GM19395 (cell line): Measurements from ENCODE around the gene TMC8.
A peak's percentile ranks its signal among the peaks of the same experiment; 100 is the strongest.
"Not testable (repeated sequence)": the region's sequence is repeated elsewhere in the genome, so short reads cannot be mapped to it uniquely, and the experiment has no call there.

Experiments used
- ATAC-seq: cut with Tn5 transposase; IDR thresholded peaks from one replicate; pipeline ENCODE4 v1.9.1; 2021; ENCODE audit warnings: mild to moderate bottlenecking, moderate library complexity; ENCODE audit not compliant: unreplicated experiment

The TMC8 gene

DNA sequence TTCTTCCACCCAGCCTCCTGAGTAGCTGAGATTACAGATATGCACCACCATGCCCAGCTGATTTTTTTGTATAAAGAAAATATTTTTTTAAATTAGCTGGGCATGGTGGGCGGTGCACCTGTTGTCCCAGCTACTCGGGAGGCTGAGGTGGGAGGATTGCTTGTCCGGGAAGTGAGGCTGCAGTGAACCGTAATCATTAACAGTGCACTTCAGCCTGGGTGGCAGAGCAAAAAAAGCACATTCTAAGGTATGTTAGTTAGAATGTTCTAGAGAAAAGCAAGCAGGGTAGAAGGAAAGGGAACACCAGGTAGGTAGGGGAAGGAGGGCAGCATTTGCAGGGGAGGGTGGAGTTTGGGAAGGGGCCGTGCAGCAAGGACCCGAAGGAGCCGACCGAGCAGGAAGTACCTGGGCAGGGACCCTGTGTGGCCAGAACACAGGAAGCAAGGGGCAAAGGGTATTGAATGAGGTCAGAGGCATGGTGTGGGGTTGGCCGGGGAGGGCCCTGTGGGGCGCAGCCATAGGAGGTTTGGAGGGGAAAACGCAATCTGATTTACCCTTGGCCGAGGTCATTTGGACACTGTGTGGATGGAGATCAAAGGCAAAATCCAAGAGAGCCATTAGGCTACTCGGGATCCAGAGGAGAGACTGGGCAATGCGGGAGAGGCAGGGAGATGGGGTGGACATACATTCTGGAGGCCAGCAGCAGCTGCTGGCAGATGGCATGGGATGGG is 17.9 kb downstream of the TMC8 start:
- no peak for ATAC-seq

DNA sequence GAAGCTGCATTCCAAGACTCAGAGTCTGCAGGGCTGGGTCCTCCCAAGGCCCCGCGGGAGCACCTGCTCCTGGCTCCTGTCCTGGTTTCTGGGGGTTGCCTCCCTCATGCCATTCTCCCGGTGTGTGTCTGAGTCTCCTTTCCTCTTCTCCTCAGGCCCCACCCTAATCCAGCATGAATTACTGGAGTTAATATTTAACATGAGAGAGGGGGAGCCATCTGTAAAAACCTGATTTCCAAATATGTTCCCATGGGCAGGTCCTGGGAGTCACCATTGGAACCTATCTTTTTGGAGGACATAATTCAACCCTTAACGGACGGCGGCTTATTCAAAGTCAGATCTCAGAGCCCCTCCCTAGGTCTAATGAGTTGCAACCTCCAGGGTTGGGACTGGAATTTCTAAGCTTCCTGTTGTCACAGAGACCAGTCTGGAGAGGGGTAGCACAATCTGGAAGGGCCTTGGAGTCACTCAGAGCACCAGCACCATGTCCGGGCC is 21.0 kb downstream of the TMC8 start:
- no peak for ATAC-seq

DNA sequence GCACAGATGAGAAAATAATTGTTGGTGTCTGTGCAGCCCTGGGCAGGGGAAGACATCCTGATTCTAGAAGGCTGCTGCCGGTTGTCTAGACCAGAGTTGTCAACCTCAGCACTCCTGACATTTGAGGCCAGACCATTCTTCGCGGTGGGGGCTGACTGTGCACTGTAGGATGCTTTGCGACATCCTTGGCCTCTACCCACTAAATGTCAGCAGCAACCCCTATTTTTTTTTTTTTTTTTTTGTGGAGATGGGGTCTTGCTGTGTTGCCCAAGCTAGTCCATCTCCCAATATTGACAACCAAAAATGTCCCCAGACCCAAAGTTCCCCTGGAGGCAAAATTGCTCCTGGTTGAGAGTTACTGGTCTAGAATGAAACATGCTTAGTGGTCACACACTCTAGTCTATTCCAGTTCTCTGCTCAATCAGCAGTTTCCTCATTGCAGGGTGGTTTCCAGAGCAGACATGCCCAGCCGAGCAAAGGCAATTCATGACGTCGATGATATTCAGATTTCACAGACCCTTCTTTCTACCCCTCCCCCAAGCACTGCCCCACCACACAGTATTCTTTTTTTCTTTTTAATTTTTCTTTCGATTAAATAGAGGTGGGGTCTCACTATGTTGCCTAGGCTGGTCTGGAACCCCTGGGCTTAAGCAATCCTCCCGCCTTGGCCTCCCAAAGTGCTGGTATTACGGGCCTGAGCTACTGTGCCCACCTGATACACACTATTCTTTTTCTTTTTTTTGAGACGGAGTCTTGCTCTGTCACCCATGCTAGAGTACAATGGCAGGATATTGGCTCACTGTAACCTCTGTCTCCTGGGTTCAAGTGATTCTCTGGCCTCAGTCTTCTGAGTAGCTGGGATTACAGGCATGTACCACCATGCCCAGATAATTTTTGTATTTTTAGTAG is 24.6 kb downstream of the TMC8 start:
- peak; percentile 41 for ATAC-seq

DNA sequence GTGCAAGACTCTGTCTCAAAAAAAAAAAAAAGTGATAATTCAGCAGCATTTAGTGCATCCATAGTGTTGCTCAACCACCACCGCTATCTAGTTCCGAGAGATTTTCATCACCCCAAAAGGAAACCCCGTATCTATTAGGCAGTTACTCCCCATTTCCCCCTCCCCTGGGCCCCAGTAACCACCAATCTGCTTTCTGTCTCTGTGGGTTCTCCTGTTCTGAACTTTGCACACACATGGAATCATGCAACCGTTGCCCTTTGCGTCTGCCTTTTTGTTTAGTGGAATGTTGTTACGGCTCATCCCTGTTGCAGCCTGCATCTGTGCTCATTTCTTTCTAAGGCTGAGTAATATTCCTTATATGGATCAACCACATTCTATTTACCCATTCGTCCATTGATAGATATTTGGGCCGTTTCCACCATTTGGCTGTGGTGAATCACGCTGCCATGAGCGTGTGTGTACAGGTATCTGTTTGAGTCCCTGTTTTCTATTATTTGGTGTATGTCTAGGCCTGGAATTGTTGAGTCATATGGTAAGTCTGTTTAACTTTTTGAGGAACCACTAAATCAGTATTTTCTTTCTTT is 29.1 kb downstream of the TMC8 start:
- ATAC-seq: no peak

- ATAC-seq: no peak
These were observed 33.5 kb downstream of the TMC8 start for GRCh38 chr17:78163881-78164747.

DNA sequence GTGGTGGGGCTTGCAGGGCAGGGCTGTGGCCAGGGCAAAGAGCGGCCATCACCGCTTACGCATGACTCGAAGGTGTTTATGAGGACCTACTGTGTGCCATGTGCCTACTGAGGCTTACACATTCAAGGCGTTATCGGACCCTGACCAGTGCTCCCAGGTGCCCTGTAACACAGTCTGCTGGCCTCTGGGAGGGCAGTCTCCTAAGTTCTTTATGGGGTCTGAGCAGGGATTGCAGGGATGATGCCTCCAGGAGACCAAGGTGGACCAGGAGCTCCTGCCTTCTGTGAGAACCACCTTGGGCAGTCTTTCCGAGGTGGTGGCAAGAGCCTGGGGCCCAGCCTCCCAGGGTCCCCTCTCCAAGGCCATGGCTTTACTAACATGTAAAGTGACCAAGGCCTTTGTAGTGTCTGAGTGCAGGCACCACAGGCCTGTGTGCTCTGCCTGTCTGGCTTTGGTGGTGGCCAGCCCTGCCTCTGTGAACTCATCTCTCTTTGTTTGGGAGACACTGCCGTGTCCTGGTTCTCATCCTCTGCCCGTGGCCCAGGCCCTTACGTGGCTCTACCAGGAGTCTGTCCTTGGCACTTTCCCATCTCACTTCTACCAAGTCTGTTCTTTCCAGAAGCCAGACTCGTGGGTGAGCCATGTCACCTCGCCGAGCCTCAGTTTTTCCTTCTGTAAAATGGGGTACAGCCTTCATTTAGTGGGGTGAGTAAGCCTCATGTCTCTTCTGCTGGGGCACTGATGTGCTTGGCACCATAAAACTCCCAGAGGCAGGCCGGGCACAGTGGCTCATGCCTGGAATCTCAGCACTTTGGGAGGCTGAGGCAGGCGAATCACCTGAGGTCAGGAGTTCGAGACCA is 34.4 kb downstream of the TMC8 start:
- no peak for ATAC-seq

DNA sequence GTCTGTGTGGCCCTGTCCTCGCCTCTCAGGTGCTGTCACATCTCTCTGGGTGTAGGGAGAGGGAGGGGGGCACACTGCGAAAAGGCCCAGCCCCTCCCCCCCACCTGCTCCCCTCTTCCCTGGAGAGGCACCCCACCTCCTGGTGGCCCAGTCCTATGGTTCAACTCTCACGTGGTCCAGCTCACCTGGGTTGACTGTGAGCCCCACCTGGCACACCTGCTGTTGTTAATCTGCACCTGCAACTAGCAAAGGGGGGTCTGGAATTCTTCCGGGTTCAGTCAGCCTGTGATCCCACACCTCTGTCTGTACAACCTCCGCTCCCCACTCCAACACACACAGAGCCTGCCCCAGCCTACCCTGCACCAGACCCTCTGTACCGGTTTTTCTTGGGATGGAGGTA is 35.8 kb downstream of the TMC8 start:
- ATAC-seq: no peak

GRCh38 chr17:78168242-78168902 is 37.8 kb downstream of the TMC8 start, which contains the start of gene SYNGR2:
SYNGR2 (plus strand) TSS chr17:78168581; CDS start chr17:78168617, 36 bp downstream.
- ATAC-seq: no peak

- ATAC-seq: no peak
These were observed 38.6 kb downstream of the TMC8 start for GRCh38 chr17:78168903-78169793.

GRCh38 chr17:78170692-78171590 is 40.4 kb downstream of the TMC8 start:
- ATAC-seq: no peak

DNA sequence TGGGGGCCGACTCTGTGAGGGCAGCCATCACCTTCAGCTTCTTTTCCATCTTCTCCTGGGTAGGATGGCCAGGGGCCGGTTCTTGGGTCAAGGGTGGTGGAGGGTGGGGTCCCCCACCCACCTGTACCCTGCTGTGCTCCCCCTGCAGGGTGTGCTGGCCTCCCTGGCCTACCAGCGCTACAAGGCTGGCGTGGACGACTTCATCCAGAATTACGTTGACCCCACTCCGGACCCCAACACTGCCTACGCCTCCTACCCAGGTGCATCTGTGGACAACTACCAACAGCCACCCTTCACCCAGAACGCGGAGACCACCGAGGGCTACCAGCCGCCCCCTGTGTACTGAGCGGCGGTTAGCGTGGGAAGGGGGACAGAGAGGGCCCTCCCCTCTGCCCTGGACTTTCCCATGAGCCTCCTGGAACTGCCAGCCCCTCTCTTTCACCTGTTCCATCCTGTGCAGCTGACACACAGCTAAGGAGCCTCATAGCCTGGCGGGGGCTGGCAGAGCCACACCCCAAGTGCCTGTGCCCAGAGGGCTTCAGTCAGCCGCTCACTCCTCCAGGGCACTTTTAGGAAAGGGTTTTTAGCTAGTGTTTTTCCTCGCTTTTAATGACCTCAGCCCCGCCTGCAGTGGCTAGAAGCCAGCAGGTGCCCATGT is 41.1 kb downstream of the TMC8 start:
- ATAC-seq: not testable (repeated sequence)

DNA sequence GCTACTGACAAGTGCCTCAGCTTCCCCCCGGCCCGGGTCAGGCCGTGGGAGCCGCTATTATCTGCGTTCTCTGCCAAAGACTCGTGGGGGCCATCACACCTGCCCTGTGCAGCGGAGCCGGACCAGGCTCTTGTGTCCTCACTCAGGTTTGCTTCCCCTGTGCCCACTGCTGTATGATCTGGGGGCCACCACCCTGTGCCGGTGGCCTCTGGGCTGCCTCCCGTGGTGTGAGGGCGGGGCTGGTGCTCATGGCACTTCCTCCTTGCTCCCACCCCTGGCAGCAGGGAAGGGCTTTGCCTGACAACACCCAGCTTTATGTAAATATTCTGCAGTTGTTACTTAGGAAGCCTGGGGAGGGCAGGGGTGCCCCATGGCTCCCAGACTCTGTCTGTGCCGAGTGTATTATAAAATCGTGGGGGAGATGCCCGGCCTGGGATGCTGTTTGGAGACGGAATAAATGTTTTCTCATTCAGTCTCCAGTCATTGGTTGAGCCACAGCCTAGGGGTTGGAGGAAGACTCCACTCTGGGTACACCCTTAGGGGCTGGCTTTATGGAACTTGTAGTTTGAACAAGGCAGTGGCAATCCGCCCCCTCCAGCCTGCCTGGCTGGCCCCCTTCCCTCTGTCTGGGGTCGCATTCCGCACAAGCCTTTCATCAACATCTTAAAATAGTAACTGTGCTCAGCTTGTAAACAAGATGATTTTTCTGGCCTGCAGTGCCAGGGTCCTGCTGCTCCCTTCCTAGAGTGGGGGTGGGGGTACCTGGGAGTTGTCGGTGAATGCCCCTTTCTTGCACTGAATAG is 41.9 kb downstream of the TMC8 start:
- no peak for ATAC-seq

DNA sequence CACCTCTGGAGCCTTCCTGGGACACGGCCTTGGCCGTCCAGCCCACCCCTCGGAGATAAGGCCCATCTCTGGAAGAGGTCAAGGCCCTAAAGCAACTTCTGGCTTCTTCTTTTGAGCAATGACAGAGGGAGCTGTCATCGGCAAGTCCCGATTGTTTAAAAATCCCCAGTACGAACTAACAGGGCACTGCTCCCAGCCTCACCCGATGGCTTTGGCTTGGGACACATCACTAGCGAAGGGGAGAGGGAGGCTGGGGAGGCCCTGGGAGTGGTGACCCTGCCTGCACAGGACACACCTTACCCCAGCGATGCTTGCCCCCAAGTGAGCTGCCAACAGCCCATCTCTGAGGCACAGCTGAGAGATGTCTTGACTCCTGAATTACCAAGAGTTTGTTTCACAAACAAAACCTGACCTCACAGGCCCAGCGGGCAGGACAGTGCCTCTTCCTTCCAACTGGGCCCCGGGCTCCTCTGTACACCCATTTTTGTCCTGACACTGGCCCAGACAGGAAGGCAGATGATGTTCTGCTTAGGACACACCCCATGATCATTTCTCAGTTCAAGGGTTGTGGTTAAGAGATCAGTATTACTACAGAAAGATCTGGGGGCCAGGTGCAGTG is 42.6 kb downstream of the TMC8 start:
- ATAC-seq: peak; percentile 51

GRCh38 chr17:78174346-78174869 is 43.8 kb downstream of the TMC8 start:
- ATAC-seq: no peak
